ENCODE results near the gene MRPL24. TPM values are rescaled to one million over a fixed set of nuclear protein-coding genes. Genes with fewer than 3 reads are reported as not detected.

Gene MRPL24
- total RNA-seq, 2 experiments from 2014 or later, result 40.3 to 43.8 TPM

DNA sequence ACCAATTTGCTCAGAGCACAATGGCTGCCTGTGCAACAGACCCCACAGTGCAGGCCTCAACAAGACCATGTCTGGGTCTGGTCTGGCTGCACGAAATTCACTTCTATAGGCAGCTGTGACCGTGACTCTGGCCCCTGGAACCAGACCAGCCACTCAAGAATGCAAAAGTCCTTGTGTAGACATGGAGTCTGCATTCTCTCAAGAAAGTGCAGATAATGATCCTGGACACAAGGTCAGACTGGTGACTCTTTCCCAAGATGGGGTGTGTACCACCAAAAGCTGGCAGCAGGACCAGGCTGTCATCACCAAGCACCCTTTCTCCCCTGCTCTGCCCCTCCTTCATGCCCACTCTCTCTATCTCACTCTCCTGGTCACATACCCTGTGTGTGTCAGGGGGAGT lies 19.8 kb downstream of the MRPL24 start:
- H3K27ac Mint-ChIP-seq, result peak overlapping the region; percentile 59
- ChIA-PET POLR2A (interaction anchor here (1.0 to 1.4 kb wide), 4 partner anchors 15 to 36 kb away, joined by 3 to 5 read pairs (median 4); partner anchors contain the start of gene CRABP2), CTCF (interaction anchor here (1.7 to 2.4 kb wide), 2 partner anchors 19 to 31 kb away, joined by 3 to 25 read pairs; no protein-coding TSS in a partner anchor)

DNA sequence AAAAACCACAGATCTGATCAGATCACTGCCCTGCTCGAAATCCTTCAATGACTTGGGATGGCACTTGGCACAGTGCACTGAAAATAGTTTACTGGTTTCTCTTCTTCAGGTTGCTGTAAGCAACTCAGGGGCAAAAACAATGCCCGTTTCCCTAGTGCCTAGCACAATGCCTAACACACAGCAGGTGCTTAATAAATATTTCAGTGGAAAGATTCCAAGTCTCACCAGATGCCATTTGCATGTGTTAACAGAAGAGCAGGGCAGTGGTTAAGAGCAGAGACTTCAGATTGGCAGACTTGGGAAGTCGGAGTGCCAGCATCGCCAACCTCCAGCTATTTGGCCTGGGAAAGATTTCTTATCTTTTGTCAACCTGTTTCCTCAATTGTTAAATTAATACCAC lies 23.5 kb downstream of the MRPL24 start:
- H3K9me3 Mint-ChIP-seq, result no peaks in the 10 kb centered on the region
- no peak overlapping the region for H3K27ac Mint-ChIP-seq
- H3K27me3 Mint-ChIP-seq, result no peaks in the 10 kb centered on the region
- peaks cover 29% of the 10 kb centered on the region for H3K36me3 Mint-ChIP-seq (ENCODE audit: low read depth)
- no peak for DNase-seq
- no peak overlapping the region for H3K4me3 Mint-ChIP-seq
- CTCF ChIA-PET, result interaction anchor here (2.7 to 4.4 kb wide), 2 partner anchors 11 to 28 kb away, joined by 18 to 27 read pairs; partner anchors contain the start of gene CRABP2
- POLR2A ChIA-PET, result no interaction called here
- H3K4me1 Mint-ChIP-seq, result peaks cover 9% of the 10 kb centered on the region

More for the DNA sequence above, 19.8 kb downstream of the MRPL24 start:
- Mint-ChIP-seq H3K9me3 (no peaks in the 10 kb centered on the region), H3K36me3 (ENCODE audit: low read depth) (peaks cover 44% of the 10 kb centered on the region), H3K4me1 (peaks cover 28% of the 10 kb centered on the region), H3K27me3 (no peaks in the 10 kb centered on the region), H3K4me3 (no peak overlapping the region)
- no peak for DNase-seq

GRCh38 chr1:156714830-156715229 lies 26.1 kb downstream of the MRPL24 start:
- Mint-ChIP-seq H3K27me3 (no peaks in the 10 kb centered on the region), H3K4me1 (no peaks in the 10 kb centered on the region), H3K36me3 (ENCODE audit: low read depth) (peaks cover 15% of the 10 kb centered on the region), H3K27ac (no peak overlapping the region), H3K4me3 (no peak overlapping the region), H3K9me3 (no peaks in the 10 kb centered on the region)
- POLR2A ChIA-PET, result interaction anchor here (2.0 kb wide), 1 partner anchor 8 kb away, joined by 4 read pairs; no protein-coding TSS in a partner anchor
- CTCF ChIA-PET, result interaction anchor here (1.5 to 4.4 kb wide), 5 partner anchors 9 to 91 kb away, joined by 4 to 33 read pairs (median 18); partner anchors contain the start of gene CRABP2
- no peak for DNase-seq

GRCh38 chr1:156712626-156713025 lies 28.3 kb downstream of the MRPL24 start:
- DNase-seq, result no peak
- Mint-ChIP-seq H3K4me1 (no peaks in the 10 kb centered on the region), H3K9me3 (no peaks in the 10 kb centered on the region), H3K27me3 (peaks cover under 1% of the 10 kb centered on the region), H3K36me3 (ENCODE audit: low read depth) (peaks cover 15% of the 10 kb centered on the region), H3K4me3 (no peak overlapping the region), H3K27ac (no peak overlapping the region)
- CTCF ChIA-PET, result interaction anchor here (0.8 to 2.1 kb wide), 3 partner anchors 13 to 53 kb away, joined by 3 to 13 read pairs (median 6); no protein-coding TSS in a partner anchor
- POLR2A ChIA-PET, result interaction anchor here (3.5 kb wide), 1 partner anchor 13 kb away, joined by 10 read pairs; no protein-coding TSS in a partner anchor

GRCh38 chr1:156711011-156711817 lies 29.7 kb downstream of the MRPL24 start:
- Mint-ChIP-seq H3K9me3 (no peaks in the 10 kb centered on the region), H3K27ac (no peak overlapping the region), H3K4me3 (no peak overlapping the region), H3K36me3 (ENCODE audit: low read depth) (peaks cover 9% of the 10 kb centered on the region), H3K4me1 (peaks cover 9% of the 10 kb centered on the region), H3K27me3 (peaks cover 9% of the 10 kb centered on the region)
- DNase-seq, result no peak
- CTCF ChIA-PET, result interaction anchor here (0.9 to 2.1 kb wide), 4 partner anchors 15 to 84 kb away, joined by 3 to 13 read pairs (median 6); no protein-coding TSS in a partner anchor
- POLR2A ChIA-PET, result interaction anchor here (3.5 kb wide), 1 partner anchor 15 kb away, joined by 10 read pairs; no protein-coding TSS in a partner anchor

GRCh38 chr1:156709757-156710489 lies 31.0 kb downstream of the MRPL24 start:
- ChIA-PET CTCF (interaction anchor here (0.6 to 0.9 kb wide), 2 partner anchors 15 to 82 kb away, joined by 3 to 4 read pairs; no protein-coding TSS in a partner anchor), POLR2A (interaction anchor here (0.6 to 3.5 kb wide), 2 partner anchors 16 to 189 kb away, joined by 3 to 10 read pairs; no protein-coding TSS in a partner anchor)
- H3K4me3 Mint-ChIP-seq, result no peak overlapping the region
- DNase-seq, result no peak
- peaks cover 20% of the 10 kb centered on the region for H3K4me1 Mint-ChIP-seq
- H3K27ac Mint-ChIP-seq, result no peak overlapping the region
- H3K9me3 Mint-ChIP-seq, result no peaks in the 10 kb centered on the region
- H3K36me3 Mint-ChIP-seq (ENCODE audit: low read depth), result peaks cover 2% of the 10 kb centered on the region
- peaks cover 21% of the 10 kb centered on the region for H3K27me3 Mint-ChIP-seq

- Mint-ChIP-seq H3K36me3 (ENCODE audit: low read depth) (no peaks in the 10 kb centered on the region), H3K27me3 (peaks cover 29% of the 10 kb centered on the region), H3K9me3 (no peaks in the 10 kb centered on the region), H3K4me1 (peaks cover 21% of the 10 kb centered on the region), H3K27ac (no peak overlapping the region), H3K4me3 (no peak overlapping the region)
- no peak for DNase-seq
- CTCF ChIA-PET, result interaction anchor here (0.6 to 4.6 kb wide), 2 partner anchors 15 to 151 kb away, joined by 4 to 19 read pairs; partner anchors contain the start of genes INSRR and NTRK1
- POLR2A ChIA-PET, result interaction anchor here (1.5 to 1.8 kb wide), 2 partner anchors 20 to 48 kb away, joined by 3 to 5 read pairs; partner anchors contain the start of genes ISG20L2 and METTL25B
Measured at GRCh38 chr1:156709031-156709430, 31.9 kb downstream of the MRPL24 start.

DNA sequence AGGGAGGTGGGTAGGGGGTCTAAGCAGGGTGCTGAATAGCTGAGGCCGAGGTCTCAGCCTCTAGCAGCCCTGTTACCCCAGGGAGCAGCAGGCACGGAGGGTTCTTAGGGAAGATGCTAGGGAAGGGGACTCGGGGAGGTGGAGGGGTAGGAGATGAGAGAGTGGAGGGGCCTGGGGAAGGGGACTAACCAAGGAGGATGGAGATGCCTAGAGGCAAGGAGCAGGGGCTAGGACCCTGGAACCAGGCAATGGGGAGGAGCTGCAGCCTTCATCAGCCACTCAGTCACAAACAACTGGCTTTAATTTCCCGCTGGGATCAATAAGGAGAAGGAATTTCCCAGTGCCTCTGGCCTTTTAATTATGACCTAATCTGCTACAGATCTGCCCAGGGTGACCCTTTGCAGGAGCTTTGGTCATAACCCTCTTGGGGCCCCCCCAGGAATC lies 32.6 kb downstream of the MRPL24 start:
- H3K4me3 Mint-ChIP-seq, result no peak overlapping the region
- ChIA-PET CTCF (interaction anchor here (1.0 to 4.6 kb wide), 5 partner anchors 18 to 152 kb away, joined by 3 to 34 read pairs (median 3); partner anchors contain the start of genes INSRR and NTRK1), POLR2A (interaction anchor here (1.0 to 1.8 kb wide), 4 partner anchors 18 to 48 kb away, joined by 3 to 6 read pairs (median 4); partner anchors contain the start of genes ISG20L2 and METTL25B)
- H3K36me3 Mint-ChIP-seq (ENCODE audit: low read depth), result no peaks in the 10 kb centered on the region
- H3K9me3 Mint-ChIP-seq, result no peaks in the 10 kb centered on the region
- no peak overlapping the region for H3K27ac Mint-ChIP-seq
- peaks cover 21% of the 10 kb centered on the region for H3K4me1 Mint-ChIP-seq
- peaks cover 35% of the 10 kb centered on the region for H3K27me3 Mint-ChIP-seq
- no peak for DNase-seq

GRCh38 chr1:156707417-156708217 lies 33.3 kb downstream of the MRPL24 start:
- H3K4me3 Mint-ChIP-seq, result no peak overlapping the region
- peaks cover 21% of the 10 kb centered on the region for H3K4me1 Mint-ChIP-seq
- DNase-seq, result no peak
- no peaks in the 10 kb centered on the region for H3K36me3 Mint-ChIP-seq (ENCODE audit: low read depth)
- POLR2A ChIA-PET, result interaction anchor here (0.9 to 2.1 kb wide), 6 partner anchors 17 to 46 kb away, joined by 3 to 6 read pairs (median 5); partner anchors contain the start of genes ISG20L2 and METTL25B
- no peaks in the 10 kb centered on the region for H3K9me3 Mint-ChIP-seq
- H3K27ac Mint-ChIP-seq, result no peak overlapping the region
- peaks cover 38% of the 10 kb centered on the region for H3K27me3 Mint-ChIP-seq
- CTCF ChIA-PET, result interaction anchor here (1.0 to 10.7 kb wide), 10 partner anchors 8 to 185 kb away, joined by 3 to 109 read pairs (median 14); partner anchors contain the start of genes INSRR, NTRK1 and PEAR1

- CTCF ChIA-PET, result interaction anchor here (0.6 to 10.7 kb wide), 14 partner anchors 9 to 186 kb away, joined by 3 to 109 read pairs (median 8); partner anchors contain the start of genes INSRR, MRPL24, NES and NTRK1
- H3K9me3 Mint-ChIP-seq, result no peaks in the 10 kb centered on the region
- H3K4me1 Mint-ChIP-seq, result peaks cover 21% of the 10 kb centered on the region
- H3K4me3 Mint-ChIP-seq, result peak overlapping the region; percentile 70
- POLR2A ChIA-PET, result interaction anchor here (0.6 to 3.3 kb wide), 11 partner anchors 9 to 45 kb away, joined by 3 to 11 read pairs (median 5); partner anchors contain the start of genes HDGF, ISG20L2 and METTL25B
- no peaks in the 10 kb centered on the region for H3K36me3 Mint-ChIP-seq (ENCODE audit: low read depth)
- no peak overlapping the region for H3K27ac Mint-ChIP-seq
- no peak for DNase-seq
- peaks cover 38% of the 10 kb centered on the region for H3K27me3 Mint-ChIP-seq
Measured at GRCh38 chr1:156706657-156707416, 34.1 kb downstream of the MRPL24 start.

Measured in activated CD4-positive, alpha-beta memory T cell treated with anti-CD3 and anti-CD28 coated beads, Interleukin-2, amount 10 ng/mL, durations not matched to agents 7 days and 5 days (primary cell).